ENCODE measurements around the gene NEK4. TPM values are rescaled to one million over a fixed set of nuclear protein-coding genes. Genes with fewer than 3 reads are reported as not detected.

Gene NEK4
- total RNA-seq (2022) (31.9 and 33.8 TPM in 2 replicates), Bru-seq, nascent RNA (percentile 70 among the genes with signal in this experiment), BruChase-seq, experiment 1, labeled RNA remaining after a 6-hour chase (percentile 80 among the genes with signal in this experiment), BruChase-seq, experiment 2, labeled RNA remaining after a 2-hour chase (percentile 73 among the genes with signal in this experiment)
- long read RNA-seq, full-length matches to known transcripts, result 10 of 39 reads
- long read RNA-seq, partial matches to known transcripts, result 14 of 39 reads
- long read RNA-seq, other reads (novel, unspliced or antisense), result 15 of 39 reads

DNA sequence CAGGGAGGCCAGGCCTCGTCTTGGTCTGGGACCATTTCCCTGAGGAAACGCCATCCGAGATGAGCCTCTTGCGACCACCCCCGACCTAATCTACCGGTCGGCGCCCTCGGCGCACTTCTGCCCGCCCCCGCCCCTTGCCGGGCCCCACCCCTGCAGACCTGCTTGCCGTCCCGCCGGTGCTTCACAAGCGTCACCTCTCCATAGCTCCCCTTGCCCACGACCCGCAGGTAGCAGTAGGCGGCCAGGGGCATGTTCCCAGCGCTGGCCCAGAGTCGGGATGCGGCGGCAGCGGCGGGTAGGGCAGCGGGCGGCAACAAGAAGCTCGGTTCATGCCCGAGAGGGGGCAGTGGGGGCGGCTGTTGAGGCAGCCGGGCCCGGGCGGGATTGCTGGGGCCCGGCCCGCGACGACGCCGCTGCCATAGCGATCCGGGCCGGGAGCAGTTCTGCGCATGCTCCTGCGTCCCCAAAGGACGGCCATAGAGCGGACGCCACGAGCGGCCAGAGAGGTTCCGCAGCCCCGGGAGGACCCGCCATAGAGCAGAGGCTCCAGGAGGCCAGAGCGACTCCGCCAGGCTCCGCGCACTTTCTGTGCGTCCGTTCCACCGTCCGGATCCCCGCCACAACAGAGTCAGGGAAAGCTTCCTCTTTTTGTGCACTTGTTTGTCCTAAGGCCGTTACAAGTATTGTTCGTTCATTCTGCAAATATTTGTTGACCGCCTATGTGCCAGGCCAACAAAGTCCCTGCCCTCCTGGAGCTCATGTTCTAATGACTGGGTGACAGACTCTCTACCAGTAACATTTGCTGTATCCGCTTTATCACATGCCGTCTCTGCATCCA lies at the start of gene NEK4:
NEK4 (minus strand) TSS at position 445 of the 838 bp plus-strand sequence; CDS start at position 251, 194 bp downstream.
- intact Hi-C loops (cut with micrococcal nuclease; ENCODE audit: unreplicated experiment), result no loop called here
- Mint-ChIP-seq H3K4me3 (ENCODE audit: low read depth, unreplicated experiment) (peak within 1 kb of the TSS; percentile 84), H3K27me3 (ENCODE audit: unreplicated experiment) (no peaks in the 10 kb centered on the region), H3K27ac (ENCODE audit: unreplicated experiment) (peak within 1 kb of the TSS; percentile 88), H3K9me3 (ENCODE audit: low read depth, unreplicated experiment) (no peaks in the 10 kb centered on the region), H3K4me1 (ENCODE audit: low read depth, unreplicated experiment) (peaks cover 31% of the 10 kb centered on the region), H3K36me3 (ENCODE audit: insufficient read depth, unreplicated experiment) (peaks cover 22% of the 10 kb centered on the region)
- TF ChIP-seq, protein P1, sequence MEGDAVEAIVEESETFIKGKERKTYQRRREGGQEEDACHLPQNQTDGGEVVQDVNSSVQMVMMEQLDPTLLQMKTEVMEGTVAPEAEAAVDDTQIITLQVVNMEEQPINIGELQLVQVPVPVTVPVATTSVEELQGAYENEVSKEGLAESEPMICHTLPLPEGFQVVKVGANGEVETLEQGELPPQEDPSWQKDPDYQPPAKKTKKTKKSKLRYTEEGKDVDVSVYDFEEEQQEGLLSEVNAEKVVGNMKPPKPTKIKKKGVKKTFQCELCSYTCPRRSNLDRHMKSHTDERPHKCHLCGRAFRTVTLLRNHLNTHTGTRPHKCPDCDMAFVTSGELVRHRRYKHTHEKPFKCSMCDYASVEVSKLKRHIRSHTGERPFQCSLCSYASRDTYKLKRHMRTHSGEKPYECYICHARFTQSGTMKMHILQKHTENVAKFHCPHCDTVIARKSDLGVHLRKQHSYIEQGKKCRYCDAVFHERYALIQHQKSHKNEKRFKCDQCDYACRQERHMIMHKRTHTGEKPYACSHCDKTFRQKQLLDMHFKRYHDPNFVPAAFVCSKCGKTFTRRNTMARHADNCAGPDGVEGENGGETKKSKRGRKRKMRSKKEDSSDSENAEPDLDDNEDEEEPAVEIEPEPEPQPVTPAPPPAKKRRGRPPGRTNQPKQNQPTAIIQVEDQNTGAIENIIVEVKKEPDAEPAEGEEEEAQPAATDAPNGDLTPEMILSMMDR (IDR thresholded peaks at IDR 0.05; ENCODE audit: unreplicated experiment), result no peak
- peak; percentile 94 for DNase-seq
- CTCF ChIA-PET, result interaction anchor here (0.7 to 1.2 kb wide), 5 partner anchors 22 to 346 kb away, joined by 3 to 7 read pairs (median 4); no protein-coding TSS in a partner anchor
- no TSS peak for BruUV-seq (replicated peaks)

DNA sequence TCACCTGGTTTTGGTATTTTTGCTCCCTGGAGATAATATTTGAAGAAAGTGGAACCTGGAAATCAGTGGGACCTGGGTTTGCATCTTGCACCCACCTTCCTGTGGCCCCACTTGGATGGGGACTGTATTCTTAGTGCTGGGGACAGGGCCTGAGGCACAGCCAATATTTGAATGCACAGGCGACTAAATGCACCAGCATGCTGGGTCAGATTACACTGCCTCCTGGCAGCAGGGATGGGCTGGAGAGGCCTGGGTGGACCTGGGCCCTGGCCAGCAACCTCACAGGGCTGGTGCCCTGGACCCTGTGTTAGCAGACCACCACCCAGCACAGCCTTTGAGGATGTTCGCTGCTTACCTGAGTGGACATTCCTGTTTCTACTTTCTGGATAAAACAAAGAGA lies 49.2 kb upstream of the NEK4 start:
- intact Hi-C loops (cut with micrococcal nuclease; ENCODE audit: unreplicated experiment), result no loop called here
- H3K9me3 Mint-ChIP-seq (ENCODE audit: low read depth, unreplicated experiment), result no peaks in the 10 kb centered on the region
- no peaks in the 10 kb centered on the region for H3K36me3 Mint-ChIP-seq (ENCODE audit: insufficient read depth, unreplicated experiment)
- CTCF ChIA-PET, result no interaction called here
- H3K4me1 Mint-ChIP-seq (ENCODE audit: low read depth, unreplicated experiment), result no peaks in the 10 kb centered on the region
- BruUV-seq (replicated peaks), result no TSS peak
- H3K27me3 Mint-ChIP-seq (ENCODE audit: unreplicated experiment), result no peaks in the 10 kb centered on the region
- H3K27ac Mint-ChIP-seq (ENCODE audit: unreplicated experiment), result no peak overlapping the region
- H3K4me3 Mint-ChIP-seq (ENCODE audit: low read depth, unreplicated experiment), result no peak overlapping the region
- TF ChIP-seq, protein P1 (IDR thresholded peaks at IDR 0.05; ENCODE audit: unreplicated experiment), result no peak
- DNase-seq, result no peak

DNA sequence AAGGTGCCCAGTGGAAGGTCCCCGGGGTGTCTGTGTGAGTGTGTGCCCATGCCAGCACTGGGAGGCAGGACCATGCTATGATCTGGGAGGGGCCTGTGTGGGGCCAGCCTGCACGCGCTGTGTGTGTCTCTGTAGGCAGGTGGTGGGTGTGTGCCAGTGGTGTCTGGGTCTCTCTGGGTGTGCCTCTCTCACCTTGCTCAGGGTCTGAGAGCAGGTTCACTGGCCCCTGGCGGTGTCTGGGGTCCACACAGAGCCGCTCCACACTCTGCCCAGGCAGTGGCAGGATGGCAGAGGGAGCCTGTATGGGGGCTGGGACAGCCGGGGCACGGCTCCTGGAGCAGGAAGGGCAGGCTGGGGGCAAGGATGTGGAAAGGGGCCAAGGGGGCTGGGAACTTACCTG lies 47.1 kb upstream of the NEK4 start:
- no peak for DNase-seq
- Mint-ChIP-seq H3K4me3 (ENCODE audit: low read depth, unreplicated experiment) (no peak overlapping the region), H3K4me1 (ENCODE audit: low read depth, unreplicated experiment) (no peaks in the 10 kb centered on the region), H3K27me3 (ENCODE audit: unreplicated experiment) (no peaks in the 10 kb centered on the region), H3K9me3 (ENCODE audit: low read depth, unreplicated experiment) (no peaks in the 10 kb centered on the region), H3K27ac (ENCODE audit: unreplicated experiment) (no peak overlapping the region), H3K36me3 (ENCODE audit: insufficient read depth, unreplicated experiment) (no peaks in the 10 kb centered on the region)
- CTCF ChIA-PET, result no interaction called here
- no TSS peak for BruUV-seq (replicated peaks)
- TF ChIP-seq, protein P1 (IDR thresholded peaks at IDR 0.05; ENCODE audit: unreplicated experiment), result no peak
- intact Hi-C loops (cut with micrococcal nuclease; ENCODE audit: unreplicated experiment), result no loop called here

DNA sequence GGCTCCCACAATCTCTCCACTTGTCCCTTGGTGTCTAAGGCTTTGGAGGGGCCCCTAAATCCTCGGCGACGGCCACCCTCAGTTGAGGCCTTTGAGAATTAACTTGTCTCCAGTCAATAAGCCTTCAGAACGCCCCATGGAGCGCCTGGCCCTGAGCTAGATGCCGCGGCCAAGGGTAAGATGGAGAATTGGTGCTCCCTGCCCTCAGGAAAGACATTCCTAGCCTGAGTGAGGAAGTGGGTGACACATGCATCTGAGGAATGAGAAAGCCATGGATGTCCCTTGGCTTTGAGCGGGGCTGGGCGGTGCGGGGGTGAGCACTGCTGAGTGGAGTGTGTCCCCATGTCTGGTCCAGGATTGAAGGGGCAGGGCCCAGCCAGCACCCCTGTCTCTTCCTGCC lies 46.5 kb upstream of the NEK4 start:
- CTCF ChIA-PET, result no interaction called here
- no peaks in the 10 kb centered on the region for H3K36me3 Mint-ChIP-seq (ENCODE audit: insufficient read depth, unreplicated experiment)
- no TSS peak for BruUV-seq (replicated peaks)
- TF ChIP-seq, protein P1 (IDR thresholded peaks at IDR 0.05; ENCODE audit: unreplicated experiment), result no peak
- H3K4me1 Mint-ChIP-seq (ENCODE audit: low read depth, unreplicated experiment), result no peaks in the 10 kb centered on the region
- no peak overlapping the region for H3K27ac Mint-ChIP-seq (ENCODE audit: unreplicated experiment)
- no peak overlapping the region for H3K4me3 Mint-ChIP-seq (ENCODE audit: low read depth, unreplicated experiment)
- no peak for DNase-seq
- intact Hi-C loops (cut with micrococcal nuclease; ENCODE audit: unreplicated experiment), result no loop called here
- peaks cover 4% of the 10 kb centered on the region for H3K27me3 Mint-ChIP-seq (ENCODE audit: unreplicated experiment)
- H3K9me3 Mint-ChIP-seq (ENCODE audit: low read depth, unreplicated experiment), result no peaks in the 10 kb centered on the region

All from Calu3 (cell line).